Suprapubic skin (tissue), 4 donors: Measurements from ENCODE around the gene HID1.

Experiments used
- CTCF ChIP-seq, 2 donors: fragments of 200-600 bp in 1 of 2; fragments of 450-650 bp in 1 of 2; sonication (generic) in 1 of 2; IDR thresholded peaks; one replicate each; pipeline ENCODE4 v1.5.1; 2016 to 2019; ENCODE audit warnings: antibody characterized with exemption in 2 of 2, mild to moderate bottlenecking in 1 of 2, moderate library complexity in 1 of 2
- EP300 ChIP-seq: sonication (generic); formaldehyde crosslinking; IDR thresholded peaks from one replicate; pipeline ENCODE4 v1.6.1; 2017; ENCODE audit warnings: antibody characterized with exemption
- POLR2A ChIP-seq, 2 donors: fragments of 450-650 bp; IDR thresholded peaks; one replicate each; pipeline ENCODE4 v1.6.1; 2017; ENCODE audit warnings: antibody characterized with exemption in 2 of 2, mild to moderate bottlenecking in 2 of 2, moderate library complexity in 2 of 2
- POLR2AphosphoS5 ChIP-seq, 3 donors: sonication (generic); formaldehyde crosslinking; IDR thresholded peaks; one replicate each; pipeline ENCODE4 v1.6.1; 2017; ENCODE audit warnings: antibody characterized with exemption in 3 of 3

GRCh38 chr17:74921026-74921681 is 51.4 kb downstream of the HID1 start:
- no peak for TF ChIP-seq POLR2A (IDR thresholded peaks at IDR 0.05)
- no peak for TF ChIP-seq CTCF (IDR thresholded peaks at IDR 0.05)
- no peak for TF ChIP-seq POLR2AphosphoS5 (IDR thresholded peaks at IDR 0.05)
- TF ChIP-seq EP300, result no peak
